A673 (cell line): ENCODE measurements around the gene BARX1. TPM values are rescaled to one million over a fixed set of nuclear protein-coding genes. Genes with fewer than 3 reads are reported as not detected.

Source experiments
- BruUV-seq: library from RNA; stranded (reverse); fragments of 400-500 nt; replicated peaks from 2 replicates; lab custom pipeline; 2021; lab: Mats Ljungman, UMichigan
- CTCF ChIA-PET: fragments of 300-600 bp; sonication (Branson Sonifier 250); formaldehyde crosslinking; loops from one replicate; lab custom pipeline; 2022; ENCODE audit warnings: antibody characterized with exemption; lab: Charles Lee
- POLR2A ChIA-PET: fragments of 300-600 bp; sonication (Branson Sonifier 250); formaldehyde crosslinking; loops from one replicate; lab custom pipeline; 2022; ENCODE audit warnings: antibody characterized with exemption; ENCODE audit not compliant: low non-redundant PET; lab: Charles Lee
- DNase-seq: peaks from one replicate; pipeline ENCODE4 v3.0.0-alpha.2; 2015; ENCODE audit warnings: low spot score
- H3K27ac ChIP-seq: fragments of 200-600 bp; sonication (generic); 2 replicates; pipeline ENCODE4 v1.5.1; 2016; ENCODE audit warnings: mixed run types, low read depth, mild to moderate bottlenecking, mixed read lengths, antibody characterized with exemption, low read length; ENCODE audit not compliant: poor library complexity, severe bottlenecking
- H3K27me3 ChIP-seq: fragments of 200-600 bp; sonication (generic); replicated peaks from 2 replicates; pipeline ENCODE4 v1.6.1; 2017; ENCODE audit warnings: mixed run types, low read depth, mild to moderate bottlenecking, mixed read lengths, antibody characterized with exemption, low read length; ENCODE audit not compliant: insufficient read depth, poor library complexity
- H3K36me3 ChIP-seq: fragments of 200-600 bp; sonication (generic); 2 replicates; pipeline ENCODE4 v1.6.1; 2016; ENCODE audit warnings: mixed run types, mild to moderate bottlenecking, mixed read lengths, antibody characterized with exemption, low read length; ENCODE audit not compliant: insufficient read depth, poor library complexity, severe bottlenecking
- H3K4me1 ChIP-seq: fragments of 200-600 bp; sonication (generic); 2 replicates; pipeline ENCODE4 v1.6.1; 2017; ENCODE audit warnings: mixed run types, mild to moderate bottlenecking, mixed read lengths, antibody characterized with exemption, low read length; ENCODE audit not compliant: insufficient read depth, poor library complexity, severe bottlenecking
- H3K4me3 ChIP-seq: fragments of 200-600 bp; sonication (generic); 2 replicates; pipeline ENCODE4 v1.5.1; 2016; ENCODE audit warnings: low read depth, mixed run types, mild to moderate bottlenecking, mixed read lengths, low read length; ENCODE audit not compliant: poor library complexity, severe bottlenecking
- H3K9me3 ChIP-seq: fragments of 200-600 bp; sonication (generic); 2 replicates; pipeline ENCODE4 v1.6.1; 2016; ENCODE audit warnings: mixed run types, low read depth, mild to moderate bottlenecking, mixed read lengths, antibody characterized with exemption, low read length; ENCODE audit not compliant: poor library complexity, severe bottlenecking
- CTCF ChIP-seq: fragments of 300-800, 200-600 bp; sonication (generic); conservative IDR thresholded peaks from 2 replicates; pipeline ENCODE4 v1.5.1; 2017; ENCODE audit warnings: low read depth, mild to moderate bottlenecking, antibody characterized with exemption, low read length, moderate library complexity, mixed read lengths
- EZH2 ChIP-seq: fragments of 200-600 bp; sonication (generic); IDR thresholded peaks from 2 replicates; pipeline ENCODE4 v1.6.1; 2017; ENCODE audit warnings: borderline replicate concordance, low read depth, mild to moderate bottlenecking, mixed read lengths, antibody characterized with exemption, low read length; ENCODE audit not compliant: poor library complexity, severe bottlenecking
- intact Hi-C: fragments of 100-400 bp; cut with micrococcal nuclease; formaldehyde crosslinking; loops from one replicate; pipeline ENCODE4 v1.10.0; 2022; ENCODE audit not compliant: unreplicated experiment
- total RNA-seq: library from RNA; stranded (reverse); gene quantifications from 2 replicates; pipeline ENCODE4 v1.2.3, GENCODE V29; 2021

Gene BARX1
- total RNA-seq, 1 experiment from 2014 or later = 9.8 TPM

- Histone ChIP-seq H3K4me3 (no peak overlapping the region), H3K4me1 (no peaks in the 10 kb centered on the region), H3K27ac (no peak overlapping the region), H3K9me3 (no peaks in the 10 kb centered on the region), H3K27me3 (no peaks in the 10 kb centered on the region), H3K36me3 (no peaks in the 10 kb centered on the region)
- ChIA-PET CTCF (no interaction called here), POLR2A (no interaction called here)
- BruUV-seq = no TSS peak
- TF ChIP-seq CTCF (no peak), EZH2 (no peak)
- DNase-seq = no peak
- intact Hi-C loops = no loop called here
Observed at GRCh38 chr9:93902051-93902779, 52.9 kb downstream of the BARX1 start.

Other genes with a start within 250 kb of the BARX1 start
- gene PTPDC1, start 129.1 kb upstream of the BARX1 start, total RNA-seq = 3.5 and 5.1 TPM in 2 replicates